OCI-LY7 (cell line): ENCODE data around the gene MYLIP. TPM values are rescaled to one million over a fixed set of nuclear protein-coding genes. Genes with fewer than 3 reads are reported as not detected.

Experiments used
- BruUV-seq: library from RNA; stranded (reverse); fragments of 400-500 nt; replicated peaks from 2 replicates; lab custom pipeline; 2021; lab: Mats Ljungman, UMichigan
- CTCF ChIA-PET: fragments of 300-600 bp; sonication (Branson Sonifier 250); formaldehyde crosslinking; loops from one replicate; lab custom pipeline; 2022; ENCODE audit warnings: antibody characterized with exemption; ENCODE audit not compliant: unreplicated experiment; lab: Charles Lee
- POLR2A ChIA-PET: fragments of 300-600 bp; sonication (Branson Sonifier 250); formaldehyde crosslinking; loops from one replicate; lab custom pipeline; 2022; ENCODE audit warnings: antibody characterized with exemption; lab: Charles Lee
- DNase-seq: peaks from one replicate; pipeline ENCODE4 v3.0.0-alpha.2; 2015; ENCODE audit warnings: low spot score
- H2AFZ ChIP-seq: fragments of 200-600 bp; sonication (generic), shearing (Covaris generic); 2 replicates; pipeline ENCODE4 v1.6.1; 2014; ENCODE audit warnings: mild to moderate bottlenecking, antibody characterized with exemption, low read length, moderate library complexity
- H3K27ac ChIP-seq: fragments of 200-600 bp; sonication (generic); 2 replicates; pipeline ENCODE4 v1.5.1; 2014; ENCODE audit warnings: mixed run types, low read depth, mild to moderate bottlenecking, moderate library complexity, low read length, inconsistent platforms; ENCODE audit not compliant: poor library complexity, severe bottlenecking
- H3K36me3 ChIP-seq: fragments of 200-600 bp; sonication (generic); 2 replicates; pipeline ENCODE4 v1.6.1; 2014; ENCODE audit warnings: mild to moderate bottlenecking, antibody characterized with exemption, low read length, moderate library complexity, mixed read lengths; ENCODE audit not compliant: insufficient read depth
- H3K4me1 ChIP-seq: fragments of 200-600 bp; sonication (generic); 2 replicates; pipeline ENCODE4 v1.5.1; 2014; ENCODE audit warnings: mild to moderate bottlenecking, low read length; ENCODE audit not compliant: insufficient read depth, poor library complexity, severe bottlenecking
- H3K4me2 ChIP-seq: fragments of 200-600 bp; sonication (generic); 2 replicates; pipeline ENCODE4 v1.6.1; 2014; ENCODE audit warnings: mild to moderate bottlenecking, low read length
- H3K4me3 ChIP-seq: fragments of 200-600 bp; sonication (generic); 2 replicates; pipeline ENCODE4 v1.5.1; 2014; ENCODE audit warnings: mild to moderate bottlenecking, low read depth, low read length; ENCODE audit not compliant: poor library complexity, severe bottlenecking
- H3K79me2 ChIP-seq: fragments of 200-600 bp; sonication (generic); 2 replicates; pipeline ENCODE4 v1.6.1; 2016; ENCODE audit warnings: low read depth, mild to moderate bottlenecking, low read length, moderate library complexity, mixed read lengths; ENCODE audit not compliant: insufficient read depth
- H3K9me2 ChIP-seq: fragments of 200-600 bp; sonication (generic); 2 replicates; pipeline ENCODE4 v1.6.1; 2016; ENCODE audit warnings: mild to moderate bottlenecking, low read length, mixed read lengths; ENCODE audit not compliant: insufficient read depth
- H3K9me3 ChIP-seq: fragments of 200-600 bp; sonication (generic); 2 replicates; pipeline ENCODE4 v1.6.1; 2014; ENCODE audit warnings: mild to moderate bottlenecking, mixed run types, low read length, mixed read lengths
- H4K20me1 ChIP-seq: fragments of 200-600 bp; sonication (generic); 2 replicates; pipeline ENCODE4 v1.6.1; 2014; ENCODE audit warnings: mild to moderate bottlenecking, antibody characterized with exemption, low read length, moderate library complexity, mixed read lengths; ENCODE audit not compliant: insufficient read depth
- EZH2phosphoT487 ChIP-seq: fragments of 200-600 bp; sonication (generic); IDR thresholded peaks from 2 replicates; pipeline ENCODE4 v1.6.1; 2018; ENCODE audit warnings: low read depth, borderline replicate concordance, mild to moderate bottlenecking, mixed run types, antibody characterized with exemption, low read length, moderate library complexity, mixed read lengths
- intact Hi-C: fragments of 100-400 bp; cut with micrococcal nuclease; formaldehyde crosslinking; loops from one replicate; pipeline ENCODE4 v1.10.0; 2022; ENCODE audit not compliant: unreplicated experiment
- total RNA-seq, 2 experiments: library from RNA; depleted of rRNA in 1 of 2; stranded (reverse); fragments of >200 nt in 1 of 2; shearing (Covaris generic) in 1 of 2; gene quantifications; 2 replicates each; pipeline ENCODE4 v1.2.3, GENCODE V29; 2014 to 2022
- TF ChIP-seq, protein P1 (sequence below): fragments of 200-600 bp; sonication (generic); conservative IDR thresholded peaks from 2 replicates; pipeline ENCODE4 v1.5.1; 2014; ENCODE audit warnings: mild to moderate bottlenecking, antibody characterized with exemption, low read length, moderate library complexity, mixed read lengths

The MYLIP gene
- total RNA-seq, 2 experiments from 2014 or later = 8.5 to 15.3 TPM

DNA sequence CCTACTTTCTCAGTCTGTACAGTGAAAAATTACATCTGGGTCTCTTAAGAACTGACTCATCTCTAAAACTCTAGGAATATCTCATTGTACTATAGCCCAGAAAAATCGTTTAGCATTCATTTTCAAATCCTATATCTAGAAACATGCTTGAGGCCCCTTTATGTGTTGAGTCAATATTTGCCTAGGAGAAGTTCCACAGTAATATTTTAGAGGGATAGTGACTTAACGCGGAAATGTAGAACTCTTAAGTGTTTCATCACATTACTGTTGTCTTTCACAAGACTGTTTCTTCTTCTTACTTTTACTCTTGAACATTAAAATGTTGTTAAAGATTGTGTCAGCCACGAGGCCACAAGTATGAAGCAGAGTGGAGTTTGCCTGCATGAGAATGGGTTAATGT, 23.0 kb upstream of the MYLIP start:
- ChIA-PET CTCF (no interaction called here), POLR2A (interaction anchor here (0.6 to 1.1 kb wide), 5 partner anchors 10 to 926 kb away, joined by 3 to 8 read pairs (median 3); no protein-coding TSS in a partner anchor)
- Histone ChIP-seq H3K4me2 (no peak overlapping the region), H3K4me3 (no peak overlapping the region), H3K9me2 (no peaks in the 10 kb centered on the region), H3K4me1 (no peaks in the 10 kb centered on the region), H4K20me1 (no peaks in the 10 kb centered on the region), H3K79me2 (no peaks in the 10 kb centered on the region), H3K36me3 (no peaks in the 10 kb centered on the region), H2AFZ (no peak overlapping the region), H3K27ac (no peak overlapping the region), H3K9me3 (no peaks in the 10 kb centered on the region)
- no peak for TF ChIP-seq EZH2phosphoT487
- TF ChIP-seq, protein P1, sequence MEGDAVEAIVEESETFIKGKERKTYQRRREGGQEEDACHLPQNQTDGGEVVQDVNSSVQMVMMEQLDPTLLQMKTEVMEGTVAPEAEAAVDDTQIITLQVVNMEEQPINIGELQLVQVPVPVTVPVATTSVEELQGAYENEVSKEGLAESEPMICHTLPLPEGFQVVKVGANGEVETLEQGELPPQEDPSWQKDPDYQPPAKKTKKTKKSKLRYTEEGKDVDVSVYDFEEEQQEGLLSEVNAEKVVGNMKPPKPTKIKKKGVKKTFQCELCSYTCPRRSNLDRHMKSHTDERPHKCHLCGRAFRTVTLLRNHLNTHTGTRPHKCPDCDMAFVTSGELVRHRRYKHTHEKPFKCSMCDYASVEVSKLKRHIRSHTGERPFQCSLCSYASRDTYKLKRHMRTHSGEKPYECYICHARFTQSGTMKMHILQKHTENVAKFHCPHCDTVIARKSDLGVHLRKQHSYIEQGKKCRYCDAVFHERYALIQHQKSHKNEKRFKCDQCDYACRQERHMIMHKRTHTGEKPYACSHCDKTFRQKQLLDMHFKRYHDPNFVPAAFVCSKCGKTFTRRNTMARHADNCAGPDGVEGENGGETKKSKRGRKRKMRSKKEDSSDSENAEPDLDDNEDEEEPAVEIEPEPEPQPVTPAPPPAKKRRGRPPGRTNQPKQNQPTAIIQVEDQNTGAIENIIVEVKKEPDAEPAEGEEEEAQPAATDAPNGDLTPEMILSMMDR = no peak
- no TSS peak for BruUV-seq
- DNase-seq = no peak
- intact Hi-C loops = no loop called here

DNA sequence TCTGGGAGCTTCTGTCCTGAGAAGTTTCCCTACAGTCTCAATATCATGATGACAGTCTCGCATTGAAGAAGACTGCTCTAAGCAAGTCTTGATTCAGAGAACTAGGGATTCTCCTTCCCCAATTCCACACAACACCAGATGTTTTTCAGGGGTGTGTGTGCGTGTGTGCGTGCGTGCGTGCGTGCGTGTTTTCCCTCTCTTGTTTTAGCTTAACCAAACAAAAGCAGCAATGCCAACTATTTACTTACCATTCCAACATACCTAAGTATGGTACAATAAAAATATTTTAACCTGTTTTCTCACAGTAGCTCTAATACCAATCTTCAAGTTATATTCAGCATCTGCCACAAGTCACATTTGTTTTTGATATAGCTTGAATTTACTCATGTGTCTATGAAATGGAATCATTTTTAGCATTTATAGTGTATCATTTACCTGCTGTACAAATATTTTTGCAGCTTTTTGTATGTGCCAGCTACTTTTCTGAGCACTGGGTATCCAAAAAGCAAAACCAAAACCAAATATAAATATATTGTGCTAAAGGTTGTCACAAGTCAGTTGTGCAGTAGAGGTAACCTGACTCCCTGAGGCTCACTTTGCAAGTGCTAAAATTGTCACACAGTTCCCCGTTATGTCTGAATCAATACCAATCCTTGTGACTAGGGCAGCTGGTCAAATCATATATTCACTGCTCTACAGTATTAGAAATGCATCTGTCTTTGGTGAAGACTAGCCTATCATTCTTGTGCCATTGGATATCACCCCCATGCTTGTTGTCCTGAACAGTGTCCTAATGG, 21.7 kb upstream of the MYLIP start:
- Histone ChIP-seq H4K20me1 (no peaks in the 10 kb centered on the region), H3K4me3 (no peak overlapping the region), H3K4me2 (no peak overlapping the region), H2AFZ (no peak overlapping the region), H3K79me2 (no peaks in the 10 kb centered on the region), H3K9me2 (no peaks in the 10 kb centered on the region), H3K36me3 (no peaks in the 10 kb centered on the region), H3K9me3 (no peaks in the 10 kb centered on the region), H3K27ac (no peak overlapping the region), H3K4me1 (no peaks in the 10 kb centered on the region)
- POLR2A ChIA-PET = interaction anchor here (0.7 to 1.1 kb wide), 2 partner anchors 9 to 18 kb away, joined by 3 to 4 read pairs; no protein-coding TSS in a partner anchor
- CTCF ChIA-PET = no interaction called here
- no TSS peak for BruUV-seq
- DNase-seq = no peak
- TF ChIP-seq EZH2phosphoT487 = no peak
- TF ChIP-seq, protein P1 = no peak
- intact Hi-C loops = no loop called here

DNA sequence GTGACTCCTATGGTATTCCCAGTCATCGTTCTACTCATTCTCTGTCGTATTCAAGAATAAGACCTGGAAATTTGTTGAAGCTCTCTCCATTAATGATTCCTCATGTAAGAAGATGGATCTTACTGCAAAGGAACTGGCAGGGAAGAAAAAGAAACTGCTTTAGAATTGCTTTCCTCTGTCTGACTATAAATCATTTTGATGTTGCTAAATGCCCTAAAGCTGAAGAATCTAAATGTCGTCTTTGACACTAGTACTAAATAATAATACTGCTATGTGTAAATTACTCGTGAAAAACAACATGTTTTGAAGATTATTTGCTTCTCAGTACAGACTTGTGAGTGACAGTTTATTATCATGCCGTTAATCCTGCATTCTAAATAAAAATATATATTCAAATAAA, 20.5 kb upstream of the MYLIP start:
- Histone ChIP-seq H3K9me2 (no peaks in the 10 kb centered on the region), H3K4me2 (no peak overlapping the region), H3K9me3 (no peaks in the 10 kb centered on the region), H2AFZ (no peak overlapping the region), H3K4me3 (no peak overlapping the region), H3K36me3 (no peaks in the 10 kb centered on the region), H3K27ac (no peak overlapping the region), H4K20me1 (no peaks in the 10 kb centered on the region), H3K4me1 (no peaks in the 10 kb centered on the region), H3K79me2 (no peaks in the 10 kb centered on the region)
- ChIA-PET POLR2A (no interaction called here), CTCF (no interaction called here)
- BruUV-seq = no TSS peak
- TF ChIP-seq EZH2phosphoT487 = no peak
- TF ChIP-seq, protein P1 = no peak
- intact Hi-C loops = no loop called here
- DNase-seq = no peak
